ENCODE results near the gene RTP2. TPM values are rescaled to one million over a fixed set of nuclear protein-coding genes. Genes with fewer than 3 reads are reported as not detected.

The RTP2 gene
- total RNA-seq, 1 donor from 2014 or later = not detected

DNA sequence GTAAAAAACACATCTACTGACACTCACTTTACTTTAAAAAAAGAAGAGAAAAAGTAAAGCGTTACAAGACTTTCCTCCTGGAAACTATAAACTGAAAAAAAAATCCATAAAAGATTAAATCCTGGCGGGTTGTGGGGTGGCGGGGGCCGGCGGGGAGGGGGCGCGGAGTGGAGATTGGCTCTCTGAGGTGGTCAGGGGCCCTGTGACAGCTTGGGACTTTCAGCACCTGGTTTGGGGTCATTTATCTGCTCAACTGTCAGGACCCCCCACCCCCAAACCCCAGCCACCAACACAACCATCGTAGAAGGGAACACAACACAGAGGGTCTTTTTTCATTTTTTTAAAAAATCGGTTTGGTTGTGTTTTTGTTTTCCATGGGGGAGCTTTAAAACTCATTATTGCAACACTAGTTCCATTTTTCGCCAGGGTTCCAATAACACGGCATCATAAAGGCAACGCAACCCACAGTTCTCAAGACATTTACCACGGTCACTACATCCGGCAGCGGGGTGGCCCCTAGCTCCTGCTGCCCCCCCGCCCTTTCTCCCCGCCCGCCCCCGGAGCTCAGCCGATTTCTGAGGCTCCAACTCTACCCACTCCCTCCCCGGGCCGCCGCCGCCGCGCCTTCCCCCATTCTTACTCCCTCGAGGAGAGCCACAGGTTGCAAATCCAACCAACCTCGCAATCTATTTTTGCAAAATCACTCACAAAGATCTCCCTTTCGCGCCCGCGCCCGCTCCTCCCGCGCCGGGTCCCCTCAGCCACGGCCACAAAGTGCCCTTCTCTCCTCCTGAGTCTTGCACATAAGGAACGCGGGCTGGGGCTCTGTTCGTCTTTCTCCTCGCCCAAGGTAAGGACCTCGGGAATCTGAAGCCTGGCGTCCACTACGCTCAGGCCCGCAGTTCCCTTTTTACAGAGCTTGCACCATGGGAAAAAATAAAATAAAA lies 41.1 kb upstream of the RTP2 start:
- peaks cover 15% of the 10 kb centered on the region for H3K27me3 Mint-ChIP-seq (ENCODE audit: low read depth)
- TF ChIP-seq, protein P1, sequence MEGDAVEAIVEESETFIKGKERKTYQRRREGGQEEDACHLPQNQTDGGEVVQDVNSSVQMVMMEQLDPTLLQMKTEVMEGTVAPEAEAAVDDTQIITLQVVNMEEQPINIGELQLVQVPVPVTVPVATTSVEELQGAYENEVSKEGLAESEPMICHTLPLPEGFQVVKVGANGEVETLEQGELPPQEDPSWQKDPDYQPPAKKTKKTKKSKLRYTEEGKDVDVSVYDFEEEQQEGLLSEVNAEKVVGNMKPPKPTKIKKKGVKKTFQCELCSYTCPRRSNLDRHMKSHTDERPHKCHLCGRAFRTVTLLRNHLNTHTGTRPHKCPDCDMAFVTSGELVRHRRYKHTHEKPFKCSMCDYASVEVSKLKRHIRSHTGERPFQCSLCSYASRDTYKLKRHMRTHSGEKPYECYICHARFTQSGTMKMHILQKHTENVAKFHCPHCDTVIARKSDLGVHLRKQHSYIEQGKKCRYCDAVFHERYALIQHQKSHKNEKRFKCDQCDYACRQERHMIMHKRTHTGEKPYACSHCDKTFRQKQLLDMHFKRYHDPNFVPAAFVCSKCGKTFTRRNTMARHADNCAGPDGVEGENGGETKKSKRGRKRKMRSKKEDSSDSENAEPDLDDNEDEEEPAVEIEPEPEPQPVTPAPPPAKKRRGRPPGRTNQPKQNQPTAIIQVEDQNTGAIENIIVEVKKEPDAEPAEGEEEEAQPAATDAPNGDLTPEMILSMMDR (conservative IDR thresholded peaks at IDR 0.05) = no peak
- H3K9me3 Mint-ChIP-seq = no peaks in the 10 kb centered on the region
- peak; percentile 31 for DNase-seq (ENCODE audit: low read depth, low spot score)
- H3K36me3 Mint-ChIP-seq (ENCODE audit: low read depth) = no peaks in the 10 kb centered on the region
- H3K27ac Mint-ChIP-seq (ENCODE audit: unreplicated experiment) = peak overlapping the region; percentile 85
- peak overlapping the region; percentile 96 for H3K4me3 Mint-ChIP-seq
- H3K4me1 Mint-ChIP-seq = peaks cover 67% of the 10 kb centered on the region

DNA sequence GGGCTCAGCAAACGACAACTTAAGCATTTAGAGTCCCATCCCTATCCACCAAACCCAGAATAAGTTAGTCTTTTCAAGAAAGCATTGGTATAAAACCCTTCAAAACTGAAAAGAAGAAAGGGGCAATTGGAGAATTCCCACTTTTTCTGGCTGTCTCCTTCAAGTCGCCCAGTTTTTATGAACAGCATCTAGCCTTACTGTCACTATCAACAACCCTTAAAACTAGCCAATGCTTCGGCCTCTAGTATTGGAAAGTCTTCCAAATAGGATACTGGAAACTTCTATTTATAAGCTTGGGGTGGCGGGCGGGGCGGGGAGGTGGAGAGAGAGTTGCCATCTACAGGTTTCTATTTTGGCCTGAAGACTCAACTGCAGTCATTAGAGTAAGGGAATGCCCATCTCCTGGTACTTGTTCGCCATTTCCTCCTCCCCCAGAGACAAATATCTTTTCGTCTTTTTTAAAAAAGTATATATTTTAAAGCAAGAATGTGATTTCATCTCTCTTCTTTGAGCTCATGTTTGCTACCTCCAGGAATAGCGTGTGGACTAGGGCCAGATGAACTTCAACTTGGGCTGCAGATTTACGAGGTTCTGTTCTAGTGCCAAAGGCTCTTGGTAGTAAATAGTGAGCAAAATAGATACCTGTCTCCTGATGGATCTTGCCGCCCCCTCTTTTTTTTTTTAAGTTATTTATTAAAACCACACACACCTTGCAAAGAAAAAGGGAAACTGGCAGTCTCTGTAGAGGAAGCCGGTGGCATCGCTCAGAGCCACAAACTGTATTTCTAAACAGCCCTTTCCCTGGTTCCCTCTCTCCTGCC lies 40.2 kb upstream of the RTP2 start:
- DNase-seq (ENCODE audit: low read depth, low spot score) = no peak
- TF ChIP-seq, protein P1 (conservative IDR thresholded peaks at IDR 0.05) = peak; percentile 21
- Mint-ChIP-seq H3K27ac (ENCODE audit: unreplicated experiment) (no peak overlapping the region), H3K9me3 (no peaks in the 10 kb centered on the region), H3K4me1 (peaks cover 59% of the 10 kb centered on the region), H3K36me3 (ENCODE audit: low read depth) (no peaks in the 10 kb centered on the region), H3K27me3 (ENCODE audit: low read depth) (peaks cover 17% of the 10 kb centered on the region), H3K4me3 (peak overlapping the region; percentile 96)

DNA sequence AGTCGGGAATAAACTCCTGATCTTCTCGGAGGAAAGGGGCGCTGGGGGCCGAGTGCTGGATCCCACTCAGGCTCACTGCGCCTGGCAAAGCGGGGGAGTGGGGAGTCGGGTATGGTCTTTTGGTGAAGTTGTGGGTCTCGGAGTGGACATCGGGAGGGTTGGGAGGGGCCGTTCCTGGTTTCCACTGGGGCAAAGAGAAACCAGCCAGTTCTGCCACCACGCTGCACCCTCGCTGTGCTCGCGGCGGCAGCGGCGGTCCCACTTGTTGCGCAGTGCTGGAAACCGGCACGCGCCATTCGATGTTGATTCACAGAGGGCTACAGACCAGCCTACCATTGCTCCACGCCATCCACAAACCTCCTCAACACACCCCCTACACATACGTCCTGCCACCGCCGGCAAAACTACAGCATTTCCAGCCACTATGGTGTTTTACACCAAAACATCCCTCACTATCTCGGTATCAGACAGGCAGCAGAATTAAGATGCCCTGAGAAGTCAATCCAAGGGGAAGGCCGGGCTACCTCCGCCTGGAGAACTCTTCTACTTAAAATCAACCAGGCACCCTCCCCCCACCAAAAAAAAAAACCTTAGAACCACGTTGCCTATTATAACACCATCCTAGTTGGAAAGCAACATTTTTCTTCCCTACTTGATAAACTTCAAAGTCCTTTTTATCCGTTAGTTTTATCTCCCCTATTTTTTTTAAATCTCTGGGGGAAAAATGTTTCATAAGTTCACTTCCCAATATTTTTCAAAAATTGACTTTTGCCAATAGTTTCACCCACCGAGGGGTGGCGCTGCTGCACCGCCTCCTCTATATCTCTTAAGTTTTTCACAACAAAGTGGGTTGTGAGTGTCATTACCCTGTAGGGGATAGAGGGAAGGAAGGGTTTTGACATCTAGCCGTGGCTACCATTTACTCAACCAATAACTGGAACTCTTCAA lies 39.3 kb upstream of the RTP2 start:
- Mint-ChIP-seq H3K36me3 (ENCODE audit: low read depth) (no peaks in the 10 kb centered on the region), H3K9me3 (no peaks in the 10 kb centered on the region), H3K4me1 (peaks cover 59% of the 10 kb centered on the region), H3K27ac (ENCODE audit: unreplicated experiment) (no peak overlapping the region), H3K4me3 (peak overlapping the region; percentile 96), H3K27me3 (ENCODE audit: low read depth) (peaks cover 25% of the 10 kb centered on the region)
- peak; percentile 63 for DNase-seq (ENCODE audit: low read depth, low spot score)
- TF ChIP-seq, protein P1 (conservative IDR thresholded peaks at IDR 0.05) = peak; percentile 97

DNA sequence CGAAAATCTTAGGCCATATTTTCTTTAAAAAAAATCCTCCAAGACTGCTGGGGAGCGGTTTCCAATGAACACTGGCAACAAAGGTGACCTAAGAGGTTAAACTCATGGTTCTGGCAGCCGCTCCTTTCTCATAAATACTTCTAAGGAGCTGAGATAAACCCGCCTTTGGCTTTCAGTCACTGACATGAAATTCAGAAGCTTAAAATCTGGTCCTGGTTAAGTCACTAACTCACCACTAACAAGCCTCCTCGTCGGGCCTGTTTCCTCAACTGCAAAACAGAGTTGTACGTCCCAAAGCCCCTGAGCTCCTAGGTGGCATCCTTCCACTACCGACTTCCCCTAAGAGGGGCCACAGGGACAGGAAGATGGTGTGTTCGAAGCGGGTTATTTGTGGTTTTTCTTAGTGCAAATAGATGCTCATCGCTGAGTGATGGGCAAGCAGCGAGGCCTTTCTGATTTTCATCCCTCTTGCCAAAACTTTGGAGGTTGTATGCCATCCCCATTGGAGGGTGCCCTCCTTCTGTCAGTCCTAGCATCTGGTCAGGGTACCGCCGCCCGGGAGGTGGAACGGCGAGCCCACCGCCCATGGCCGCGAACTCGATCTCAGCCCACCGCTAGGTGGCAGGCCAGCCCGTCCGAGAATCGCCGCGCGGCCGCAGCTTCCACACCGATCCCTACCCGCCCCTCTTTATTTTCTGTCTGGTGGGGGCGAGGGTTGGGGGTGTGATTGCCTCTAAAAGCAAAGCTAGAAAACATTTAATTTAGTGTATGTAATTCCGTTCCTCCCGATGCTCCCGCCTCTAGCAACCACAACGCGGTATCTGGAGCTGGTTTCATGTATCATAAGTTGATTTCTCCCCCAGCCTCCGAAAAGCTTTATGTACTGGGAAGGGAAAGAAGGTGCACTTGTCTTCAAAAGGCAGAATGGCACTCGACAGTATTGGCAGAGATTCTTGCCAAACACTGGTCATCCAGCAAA lies 38.4 kb upstream of the RTP2 start:
- peaks cover 50% of the 10 kb centered on the region for H3K4me1 Mint-ChIP-seq
- peaks cover 34% of the 10 kb centered on the region for H3K27me3 Mint-ChIP-seq (ENCODE audit: low read depth)
- no peaks in the 10 kb centered on the region for H3K9me3 Mint-ChIP-seq
- H3K27ac Mint-ChIP-seq (ENCODE audit: unreplicated experiment) = no peak overlapping the region
- TF ChIP-seq, protein P1 (conservative IDR thresholded peaks at IDR 0.05) = peak; percentile 98
- H3K4me3 Mint-ChIP-seq = peak overlapping the region; percentile 96
- DNase-seq (ENCODE audit: low read depth, low spot score) = peak; percentile 75
- no peaks in the 10 kb centered on the region for H3K36me3 Mint-ChIP-seq (ENCODE audit: low read depth)
